Retinal pigment epithelial cell (primary cell): ENCODE data around the gene CSF1.

Experiments used
- DNase-seq: peaks from one replicate; pipeline ENCODE4 v3.0.0-alpha.2; 2010; ENCODE audit warnings: low read depth
- H3K4me3 ChIP-seq: 2 replicates; pipeline ENCODE4 v1.5.1; 2011; ENCODE audit warnings: mild to moderate bottlenecking, low read length, control low read depth, moderate library complexity
- TF ChIP-seq, protein P1 (sequence below): conservative IDR thresholded peaks from 2 replicates; pipeline ENCODE4 v1.5.1; 2011; ENCODE audit warnings: low read depth, low read length, control low read depth, inconsistent platforms

CSF1 gene

DNA sequence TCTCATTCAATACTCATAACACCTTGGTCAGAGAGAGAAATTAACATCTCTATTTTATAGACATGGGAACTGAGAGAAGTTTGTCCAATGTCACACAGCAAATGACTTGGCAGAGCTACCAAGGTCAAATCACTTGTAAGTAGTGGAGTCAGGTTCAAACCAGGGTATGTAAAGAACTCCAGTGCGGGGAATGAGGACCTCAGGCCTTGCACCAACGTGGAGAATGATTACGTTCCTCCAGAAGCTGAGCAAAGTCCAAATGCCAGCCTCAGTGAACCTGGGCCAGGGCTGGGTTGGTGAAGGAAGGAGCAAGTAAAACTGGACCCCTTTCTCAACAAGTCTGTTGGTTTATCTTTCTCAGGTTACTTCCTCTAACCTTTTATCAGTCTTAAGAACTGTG, 1.8 kb upstream of the CSF1 start:
- no peak for DNase-seq
- TF ChIP-seq, protein P1, sequence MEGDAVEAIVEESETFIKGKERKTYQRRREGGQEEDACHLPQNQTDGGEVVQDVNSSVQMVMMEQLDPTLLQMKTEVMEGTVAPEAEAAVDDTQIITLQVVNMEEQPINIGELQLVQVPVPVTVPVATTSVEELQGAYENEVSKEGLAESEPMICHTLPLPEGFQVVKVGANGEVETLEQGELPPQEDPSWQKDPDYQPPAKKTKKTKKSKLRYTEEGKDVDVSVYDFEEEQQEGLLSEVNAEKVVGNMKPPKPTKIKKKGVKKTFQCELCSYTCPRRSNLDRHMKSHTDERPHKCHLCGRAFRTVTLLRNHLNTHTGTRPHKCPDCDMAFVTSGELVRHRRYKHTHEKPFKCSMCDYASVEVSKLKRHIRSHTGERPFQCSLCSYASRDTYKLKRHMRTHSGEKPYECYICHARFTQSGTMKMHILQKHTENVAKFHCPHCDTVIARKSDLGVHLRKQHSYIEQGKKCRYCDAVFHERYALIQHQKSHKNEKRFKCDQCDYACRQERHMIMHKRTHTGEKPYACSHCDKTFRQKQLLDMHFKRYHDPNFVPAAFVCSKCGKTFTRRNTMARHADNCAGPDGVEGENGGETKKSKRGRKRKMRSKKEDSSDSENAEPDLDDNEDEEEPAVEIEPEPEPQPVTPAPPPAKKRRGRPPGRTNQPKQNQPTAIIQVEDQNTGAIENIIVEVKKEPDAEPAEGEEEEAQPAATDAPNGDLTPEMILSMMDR = no peak
- H3K4me3 ChIP-seq = no peak overlapping the region

DNA sequence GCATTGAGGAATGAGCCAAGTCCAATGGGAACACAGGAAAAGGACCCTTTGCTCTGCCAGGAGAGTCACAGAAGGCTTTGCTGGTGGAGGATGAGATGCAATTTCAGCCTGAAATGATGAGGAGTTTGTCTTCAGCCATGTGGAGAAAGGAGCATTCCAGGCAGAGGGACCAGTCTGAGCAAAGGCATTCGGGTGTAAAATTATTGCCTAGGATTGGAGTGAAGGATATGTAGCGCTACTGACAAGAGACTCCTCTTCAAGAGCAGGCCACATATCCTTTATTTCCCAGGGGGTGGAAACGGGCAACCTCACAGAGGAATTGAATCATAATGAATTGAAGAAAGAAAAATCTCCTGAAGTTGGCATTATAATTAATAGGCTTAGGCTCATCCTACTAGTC, 1.1 kb upstream of the CSF1 start:
- TF ChIP-seq, protein P1 = no peak
- H3K4me3 ChIP-seq = no peak overlapping the region
- DNase-seq = no peak

DNA sequence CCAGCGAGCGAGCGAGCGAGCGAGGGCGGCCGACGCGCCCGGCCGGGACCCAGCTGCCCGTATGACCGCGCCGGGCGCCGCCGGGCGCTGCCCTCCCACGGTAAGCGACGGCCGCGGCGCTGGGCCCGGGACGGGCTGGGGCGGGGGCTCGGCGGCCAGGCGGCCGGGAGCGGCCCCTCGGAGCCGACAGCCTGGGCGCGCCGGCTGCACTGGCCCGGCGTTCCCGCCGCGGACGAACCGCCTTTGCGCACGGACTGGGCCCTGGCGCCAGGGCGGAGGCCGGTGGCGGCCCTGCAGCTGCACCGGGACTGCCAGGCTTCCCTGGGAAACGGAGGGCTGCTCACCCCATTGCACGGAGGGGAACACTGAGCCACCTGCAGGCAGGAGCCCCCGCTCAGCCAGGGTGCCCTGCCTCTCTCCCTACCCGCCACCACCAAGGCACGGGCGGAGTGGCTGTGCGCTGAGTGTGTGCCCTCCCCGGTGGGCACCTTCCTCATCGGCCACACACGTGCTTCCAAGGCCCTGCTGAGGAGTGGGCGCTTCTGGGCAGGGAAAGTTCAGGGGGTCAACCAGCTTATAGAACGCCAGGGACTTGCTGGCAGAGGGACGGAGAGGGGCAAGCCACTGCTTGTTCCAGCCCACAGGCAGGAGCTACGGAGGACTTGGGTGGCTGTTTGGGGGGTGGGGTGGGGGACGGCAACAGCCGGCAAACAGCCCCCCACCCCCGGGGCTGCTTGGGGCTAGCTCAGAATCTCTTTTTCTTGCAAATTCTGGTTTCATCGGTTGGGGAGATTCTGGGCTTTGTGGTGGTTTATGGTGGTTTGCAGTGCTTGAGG, 532 bp downstream of the CSF1 start:
- TF ChIP-seq, protein P1 = no peak
- peak overlapping the region; percentile 80 for H3K4me3 ChIP-seq
- no peak for DNase-seq

DNA sequence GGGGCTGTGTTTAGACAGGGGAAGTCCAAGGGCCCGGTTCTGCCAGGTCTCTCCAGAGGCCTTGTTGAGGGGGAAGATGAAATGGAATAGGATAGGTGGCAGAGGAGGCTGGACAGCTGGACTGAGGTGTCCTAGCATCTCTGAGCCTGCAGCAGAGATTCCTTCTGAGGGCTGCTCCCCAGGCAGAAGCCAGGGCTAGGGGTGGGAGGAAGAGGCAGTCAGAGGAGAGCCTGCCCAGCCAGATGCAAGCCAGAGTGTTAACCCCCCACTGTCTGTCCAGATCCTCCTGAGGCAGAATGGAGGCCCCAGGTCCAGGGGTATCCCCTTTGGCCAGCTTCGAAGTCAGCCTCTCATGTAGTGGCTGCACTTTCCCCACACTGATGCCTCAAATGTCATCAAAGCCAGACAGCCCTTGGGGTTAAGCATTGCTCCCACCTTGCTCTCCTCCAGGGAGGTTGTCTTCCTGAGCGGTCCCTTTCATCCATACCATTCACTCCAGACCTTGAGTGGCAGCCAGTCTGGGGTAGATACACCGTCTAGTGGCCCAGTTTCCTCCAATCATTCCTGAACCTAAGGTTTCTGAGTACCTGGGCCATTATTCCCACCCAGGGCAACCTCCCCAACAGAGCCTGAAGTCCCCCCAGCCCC, 1.7 kb downstream of the CSF1 start:
- DNase-seq = no peak
- H3K4me3 ChIP-seq = peak overlapping the region; percentile 80
- TF ChIP-seq, protein P1 = no peak

DNA sequence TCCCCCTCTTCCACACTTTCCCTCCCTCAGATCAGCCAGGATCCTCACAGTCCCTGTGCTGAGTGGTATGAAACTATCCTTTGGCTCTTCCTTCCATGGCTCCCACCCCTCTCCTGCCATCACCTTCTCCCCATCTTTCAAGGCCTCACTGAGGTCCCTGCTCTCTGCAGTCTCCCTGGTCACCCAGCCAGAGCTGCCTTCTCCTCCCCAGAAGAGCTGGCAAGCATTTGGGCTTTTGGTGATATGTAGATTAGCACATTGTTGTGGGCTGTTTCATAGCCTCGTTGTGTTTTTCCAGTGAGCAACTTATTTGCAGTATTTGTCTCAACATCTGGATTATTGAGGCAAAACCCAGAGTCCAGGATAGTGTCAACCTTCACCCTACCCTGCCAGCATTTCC, 2.2 kb downstream of the CSF1 start:
- TF ChIP-seq, protein P1 = no peak
- no peak for DNase-seq
- H3K4me3 ChIP-seq = peak overlapping the region; percentile 80

DNA sequence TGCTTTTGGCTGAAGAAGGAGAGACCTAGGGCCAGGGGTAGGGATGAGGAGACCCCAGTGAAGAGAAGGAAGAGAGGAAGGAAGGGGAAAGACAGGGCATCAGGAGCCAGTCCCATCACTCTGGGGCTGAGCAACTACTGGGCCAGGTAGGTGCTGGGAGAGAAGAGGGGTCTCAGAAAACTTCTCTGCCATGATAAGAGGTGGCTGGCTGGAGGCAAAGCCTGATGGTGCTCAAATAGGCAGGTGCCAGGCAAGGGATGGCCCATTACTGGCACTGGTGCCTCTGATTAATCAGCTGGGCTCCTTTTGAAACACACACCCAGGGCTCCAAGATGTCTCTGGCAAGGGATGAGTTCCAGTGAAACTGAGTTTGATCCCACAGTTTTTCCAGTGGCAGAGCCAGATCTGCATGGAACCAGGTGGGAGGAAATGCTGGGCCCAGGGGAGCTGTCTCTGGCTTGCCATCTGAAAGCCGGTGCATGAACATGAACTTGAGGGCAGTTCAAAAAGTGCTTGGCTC, 2.8 kb downstream of the CSF1 start:
- no peak for DNase-seq
- H3K4me3 ChIP-seq = no peak overlapping the region
- TF ChIP-seq, protein P1 = no peak
